ENCODE results near the gene MYH2.

MYH2 gene

DNA sequence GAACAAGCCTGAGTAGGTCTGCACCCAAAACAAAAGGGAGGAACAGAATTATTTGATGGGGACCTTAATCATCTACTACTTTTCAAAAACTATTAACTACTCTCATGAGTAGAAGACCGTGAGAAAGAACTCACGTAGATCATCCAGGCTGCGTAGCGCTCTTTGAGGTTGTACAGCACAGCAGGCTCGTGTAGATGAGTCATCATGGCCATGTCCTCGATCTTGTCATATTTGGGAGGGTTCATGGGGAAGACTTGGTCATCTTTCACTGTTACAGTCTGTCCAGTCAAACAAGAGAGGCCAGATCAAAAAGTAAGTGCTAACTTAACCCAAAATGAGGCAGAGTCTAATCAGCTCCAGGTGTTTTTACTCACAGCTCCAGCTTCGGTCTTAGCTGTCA, 33.4 kb downstream of the MYH2 start:
- TF ChIP-seq, protein P1, sequence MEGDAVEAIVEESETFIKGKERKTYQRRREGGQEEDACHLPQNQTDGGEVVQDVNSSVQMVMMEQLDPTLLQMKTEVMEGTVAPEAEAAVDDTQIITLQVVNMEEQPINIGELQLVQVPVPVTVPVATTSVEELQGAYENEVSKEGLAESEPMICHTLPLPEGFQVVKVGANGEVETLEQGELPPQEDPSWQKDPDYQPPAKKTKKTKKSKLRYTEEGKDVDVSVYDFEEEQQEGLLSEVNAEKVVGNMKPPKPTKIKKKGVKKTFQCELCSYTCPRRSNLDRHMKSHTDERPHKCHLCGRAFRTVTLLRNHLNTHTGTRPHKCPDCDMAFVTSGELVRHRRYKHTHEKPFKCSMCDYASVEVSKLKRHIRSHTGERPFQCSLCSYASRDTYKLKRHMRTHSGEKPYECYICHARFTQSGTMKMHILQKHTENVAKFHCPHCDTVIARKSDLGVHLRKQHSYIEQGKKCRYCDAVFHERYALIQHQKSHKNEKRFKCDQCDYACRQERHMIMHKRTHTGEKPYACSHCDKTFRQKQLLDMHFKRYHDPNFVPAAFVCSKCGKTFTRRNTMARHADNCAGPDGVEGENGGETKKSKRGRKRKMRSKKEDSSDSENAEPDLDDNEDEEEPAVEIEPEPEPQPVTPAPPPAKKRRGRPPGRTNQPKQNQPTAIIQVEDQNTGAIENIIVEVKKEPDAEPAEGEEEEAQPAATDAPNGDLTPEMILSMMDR (IDR thresholded peaks at IDR 0.05; ENCODE audit: insufficient read depth, low read depth, low read length, missing control alignments): no peak
- DNase-seq (ENCODE audit: low read depth): no peak
- H3K4me3 ChIP-seq (ENCODE audit: low read length): no peak overlapping the region

DNA sequence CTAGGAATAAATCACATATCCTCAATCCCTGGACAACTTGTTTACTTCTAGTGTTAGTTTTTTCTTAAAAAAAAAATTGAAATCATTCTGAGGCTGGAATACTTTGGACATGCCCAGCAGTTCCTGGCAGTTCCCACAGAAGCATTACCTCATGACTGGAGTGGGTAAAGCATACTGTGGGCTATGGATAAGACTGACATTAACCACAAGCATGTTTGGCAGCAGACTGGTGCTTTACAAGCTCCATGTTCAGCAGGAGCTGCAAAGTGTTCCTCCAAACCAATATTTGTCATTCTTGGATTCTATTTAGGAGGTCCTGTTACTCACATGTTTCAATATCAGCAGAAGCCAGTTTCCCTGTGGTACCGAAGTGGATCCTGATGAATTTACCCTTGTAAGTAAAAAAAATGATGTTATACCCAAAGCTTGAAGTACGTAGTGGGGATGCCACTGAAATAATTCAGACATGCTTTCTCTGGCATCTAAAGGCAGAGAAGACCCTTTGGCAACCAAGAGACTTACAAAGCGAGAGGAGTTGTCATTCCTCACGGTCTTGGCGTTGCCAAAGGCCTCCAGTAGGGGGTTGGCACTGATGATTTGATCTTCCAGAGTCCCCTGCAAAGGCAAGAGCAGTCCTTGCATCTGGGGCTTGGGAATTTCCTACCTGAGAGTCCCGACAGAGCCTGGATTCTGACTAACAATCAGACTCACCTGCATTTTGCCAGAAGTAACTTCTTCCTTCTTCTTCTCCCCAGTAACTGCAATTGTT, 36.0 kb downstream of the MYH2 start:
- no peak overlapping the region for H3K4me3 ChIP-seq (ENCODE audit: low read length)
- TF ChIP-seq, protein P1 (IDR thresholded peaks at IDR 0.05; ENCODE audit: insufficient read depth, low read depth, low read length, missing control alignments): no peak
- DNase-seq (ENCODE audit: low read depth): no peak

- TF ChIP-seq, protein P1 (IDR thresholded peaks at IDR 0.05; ENCODE audit: insufficient read depth, low read depth, low read length, missing control alignments): no peak
- DNase-seq (ENCODE audit: low read depth): no peak
- H3K4me3 ChIP-seq (ENCODE audit: low read length): no peak overlapping the region
Measured at GRCh38 chr17:10512856-10513255, 36.6 kb downstream of the MYH2 start.

DNA sequence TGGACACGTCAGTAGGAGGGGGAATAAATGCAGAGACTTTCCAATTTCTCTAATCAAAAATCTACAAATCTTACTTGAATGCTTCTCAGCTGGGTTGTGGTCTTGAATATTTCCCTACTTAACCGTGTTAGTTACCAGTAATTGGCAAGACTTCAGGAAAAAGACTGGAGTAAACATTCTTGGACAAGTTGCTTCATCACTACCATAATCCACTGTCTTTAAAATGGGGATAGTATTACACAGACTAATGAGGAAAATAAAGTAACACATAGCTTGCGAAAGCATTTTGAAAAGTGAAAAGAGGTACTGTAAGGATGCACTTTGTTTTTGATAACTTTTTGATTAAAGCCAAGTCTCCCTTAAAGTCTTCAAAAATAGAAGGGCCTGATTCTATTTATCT, 49.5 kb downstream of the MYH2 start:
- DNase-seq (ENCODE audit: low read depth): no peak
- TF ChIP-seq, protein P1 (IDR thresholded peaks at IDR 0.05; ENCODE audit: insufficient read depth, low read depth, low read length, missing control alignments): no peak
- H3K4me3 ChIP-seq (ENCODE audit: low read length): no peak overlapping the region

DNA sequence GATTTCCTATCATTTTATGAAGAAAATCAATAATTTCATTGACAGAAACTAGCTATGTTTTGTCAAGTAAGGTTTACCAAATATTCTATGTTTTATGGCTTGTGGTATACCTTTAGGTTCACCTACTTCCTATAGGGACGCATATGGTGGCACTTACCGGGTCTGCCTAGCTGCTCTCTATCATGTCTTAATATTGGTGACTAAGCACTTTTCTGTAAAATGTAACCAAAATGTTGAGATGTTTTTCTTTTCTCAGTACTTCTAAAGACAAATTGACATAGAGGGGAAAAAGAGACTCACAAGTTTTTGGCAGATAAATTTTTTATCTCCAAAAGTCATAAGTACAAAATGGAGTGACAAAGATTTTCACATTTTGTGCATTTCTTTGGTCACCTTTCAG, 57.5 kb downstream of the MYH2 start:
- DNase-seq (ENCODE audit: low read depth): no peak
- TF ChIP-seq, protein P1 (IDR thresholded peaks at IDR 0.05; ENCODE audit: insufficient read depth, low read depth, low read length, missing control alignments): no peak
- no peak overlapping the region for H3K4me3 ChIP-seq (ENCODE audit: low read length)

DNA sequence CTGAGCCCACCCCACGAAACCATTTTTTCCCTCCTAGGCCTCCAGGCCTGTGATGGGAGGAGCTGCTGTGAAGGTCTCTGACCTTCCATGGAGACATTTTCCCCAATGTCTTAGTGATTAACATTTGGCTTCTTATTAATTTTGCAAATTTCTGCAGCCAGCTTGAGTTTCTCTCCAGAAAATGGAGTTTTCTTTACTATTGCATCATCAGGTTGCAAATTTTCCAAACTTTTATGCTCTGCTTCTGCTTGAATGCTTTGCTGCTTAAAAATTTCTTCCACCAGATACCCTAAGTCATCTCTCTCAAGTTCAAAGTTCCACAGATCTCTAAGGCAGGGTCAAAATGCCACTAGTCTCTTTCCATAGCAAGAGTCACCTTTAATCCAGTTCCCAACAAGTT, 67.2 kb downstream of the MYH2 start:
- TF ChIP-seq, protein P1 (IDR thresholded peaks at IDR 0.05; ENCODE audit: insufficient read depth, low read depth, low read length, missing control alignments): no peak

GRCh38 chr17:10477701-10478100, 71.8 kb downstream of the MYH2 start:
- TF ChIP-seq, protein P1 (IDR thresholded peaks at IDR 0.05; ENCODE audit: insufficient read depth, low read depth, low read length, missing control alignments): no peak
- DNase-seq (ENCODE audit: low read depth): no peak
- no peak overlapping the region for H3K4me3 ChIP-seq (ENCODE audit: low read length)

More for the DNA sequence above, 67.2 kb downstream of the MYH2 start:
- DNase-seq (ENCODE audit: low read depth): no peak
- no peak overlapping the region for H3K4me3 ChIP-seq (ENCODE audit: low read length)
